LHCN-M2 (cell line): ENCODE measurements around the gene CDC14B. TPM values are rescaled to one million over a fixed set of nuclear protein-coding genes. Genes with fewer than 3 reads are reported as not detected.

Source experiments
- DNase-seq: peaks from one replicate; pipeline ENCODE4 v3.0.0-alpha.2; 2012; ENCODE audit warnings: low read depth
- total RNA-seq: library from RNA; depleted of rRNA; stranded (reverse); fragments of >200 nt; gene quantifications from 2 replicates; pipeline ENCODE4 v1.2.3, GENCODE V29; 2014

Gene CDC14B
- total RNA-seq, 1 experiment from 2014 or later, result 12.6 TPM

DNA sequence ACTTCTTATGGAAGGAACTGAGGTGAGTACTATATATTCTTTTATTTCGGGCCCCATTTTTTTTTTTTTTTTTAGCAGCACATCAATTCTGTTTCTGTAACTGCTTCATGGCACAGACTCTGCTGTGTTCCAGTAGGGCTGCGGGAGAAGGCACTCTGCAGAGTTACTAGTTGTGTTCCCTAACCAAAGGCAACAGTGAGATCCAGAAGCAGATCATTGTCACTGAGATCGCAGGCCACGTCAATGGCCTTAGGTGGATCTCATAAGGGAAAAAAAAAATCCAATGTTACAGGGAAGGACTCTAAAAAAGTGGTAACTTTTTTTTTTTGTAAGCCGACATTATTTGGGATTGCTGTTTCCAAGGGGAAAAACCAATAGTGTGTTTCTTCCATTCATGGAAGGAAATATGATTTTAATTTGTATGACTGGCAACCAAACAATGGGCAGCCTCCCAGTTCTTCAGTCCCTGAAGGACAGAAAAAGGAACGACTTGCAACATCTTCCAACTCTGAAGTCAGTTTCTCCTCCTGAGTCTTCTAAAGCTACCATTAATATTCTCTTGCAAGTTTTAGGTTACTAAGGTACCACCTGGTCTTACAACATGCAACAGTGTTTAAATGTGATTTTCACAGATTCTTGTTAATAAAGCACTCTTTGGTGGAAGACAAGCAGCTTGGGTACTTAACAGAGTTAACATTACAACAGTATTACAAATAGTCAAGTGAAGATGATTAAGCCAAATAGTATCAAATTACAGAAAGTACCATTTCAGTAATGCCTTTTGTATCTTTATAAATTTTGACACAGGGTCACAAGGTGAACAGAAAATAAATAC is 116.9 kb downstream of the CDC14B start:
- no peak for DNase-seq

- DNase-seq, result no peak
Observed at GRCh38 chr9:96501633-96502538, 117.8 kb downstream of the CDC14B start.

GRCh38 chr9:96500696-96501632 is 118.7 kb downstream of the CDC14B start:
- DNase-seq, result no peak

- no peak for DNase-seq
Observed at GRCh38 chr9:96499257-96499656, 120.4 kb downstream of the CDC14B start.

DNA sequence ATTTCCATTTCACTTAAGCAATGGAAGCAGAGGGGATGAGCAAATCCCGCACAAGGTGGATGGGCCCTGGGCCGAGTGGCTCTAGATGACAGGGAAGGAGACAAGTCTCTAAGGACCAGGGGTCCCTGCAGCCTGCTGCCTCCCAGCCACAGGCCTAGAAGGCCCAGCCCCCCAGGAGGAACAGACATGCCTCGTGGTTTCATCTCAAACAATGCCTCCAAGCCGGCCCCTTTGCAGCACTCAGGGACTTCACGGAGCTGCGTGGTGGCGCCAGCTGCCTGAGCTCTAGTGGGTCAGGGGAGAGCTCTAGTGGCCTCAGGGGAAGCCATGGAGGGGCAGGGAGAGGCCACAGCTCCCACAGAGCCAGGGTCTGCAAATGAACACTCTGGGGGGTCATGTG is 120.8 kb downstream of the CDC14B start:
- DNase-seq, result no peak

GRCh38 chr9:96497117-96497399 is 122.6 kb downstream of the CDC14B start:
- no peak for DNase-seq

- DNase-seq, result no peak
Observed at GRCh38 chr9:96496368-96497116, 123.1 kb downstream of the CDC14B start.

GRCh38 chr9:96495341-96495740 is 124.3 kb downstream of the CDC14B start:
- peak; percentile 73 for DNase-seq

DNA sequence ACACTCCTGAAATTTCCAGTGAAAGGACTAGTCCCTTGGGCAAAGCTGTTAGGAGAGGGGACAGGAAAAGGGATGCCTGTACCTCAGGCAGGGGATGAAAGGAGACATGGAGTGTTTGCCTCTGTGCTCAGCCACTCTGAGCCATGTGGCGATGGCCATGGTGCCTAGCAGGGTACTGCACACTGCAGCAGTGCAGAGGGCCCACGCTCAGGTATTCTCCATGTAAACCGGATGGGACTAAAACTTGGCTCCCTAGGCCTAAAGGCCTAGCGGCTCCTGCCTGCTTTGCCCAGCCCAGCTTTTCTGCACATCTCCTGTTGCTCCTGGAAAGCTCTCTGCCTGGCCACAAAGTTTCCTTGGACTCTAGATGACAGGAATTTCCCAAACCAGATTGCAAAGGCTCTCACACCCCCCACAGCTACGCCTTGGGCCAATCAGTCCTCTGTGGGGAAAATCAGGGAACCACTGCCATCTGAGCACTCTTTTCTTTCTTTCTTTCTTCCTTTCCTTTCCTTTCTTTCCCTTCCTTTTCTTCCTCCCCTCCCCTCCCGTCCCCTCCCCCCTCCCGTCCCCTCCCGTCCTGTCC is 125.3 kb downstream of the CDC14B start:
- DNase-seq, result no peak

- DNase-seq, result no peak
Observed at GRCh38 chr9:96493757-96494156, 125.9 kb downstream of the CDC14B start.

DNA sequence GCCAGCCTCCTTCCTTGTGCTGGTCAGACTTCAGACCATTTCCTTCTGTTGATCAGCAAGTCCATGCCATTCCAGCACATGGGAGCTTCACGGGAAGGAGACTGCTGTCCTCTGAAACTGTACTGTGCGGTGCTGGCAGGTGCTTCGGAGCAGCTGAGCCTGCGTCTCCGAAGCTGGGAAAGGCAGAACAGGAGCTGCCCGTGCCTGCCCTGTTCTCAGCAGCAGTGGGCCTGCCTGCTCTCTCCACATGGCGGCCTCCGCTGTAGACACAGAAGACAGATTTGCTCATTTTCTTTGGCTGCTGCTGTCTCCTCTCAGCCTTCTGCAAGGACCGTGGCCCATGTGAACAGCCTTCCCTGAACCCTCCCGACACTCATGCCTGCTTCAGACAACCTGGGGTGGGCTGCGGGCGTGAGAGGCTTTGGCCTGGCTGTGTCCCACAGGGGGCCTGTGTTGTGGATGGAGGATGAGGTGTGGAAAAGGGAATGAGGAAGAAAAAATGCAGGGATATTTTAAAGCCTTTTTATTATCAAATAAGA is 126.6 kb downstream of the CDC14B start:
- DNase-seq, result no peak

DNA sequence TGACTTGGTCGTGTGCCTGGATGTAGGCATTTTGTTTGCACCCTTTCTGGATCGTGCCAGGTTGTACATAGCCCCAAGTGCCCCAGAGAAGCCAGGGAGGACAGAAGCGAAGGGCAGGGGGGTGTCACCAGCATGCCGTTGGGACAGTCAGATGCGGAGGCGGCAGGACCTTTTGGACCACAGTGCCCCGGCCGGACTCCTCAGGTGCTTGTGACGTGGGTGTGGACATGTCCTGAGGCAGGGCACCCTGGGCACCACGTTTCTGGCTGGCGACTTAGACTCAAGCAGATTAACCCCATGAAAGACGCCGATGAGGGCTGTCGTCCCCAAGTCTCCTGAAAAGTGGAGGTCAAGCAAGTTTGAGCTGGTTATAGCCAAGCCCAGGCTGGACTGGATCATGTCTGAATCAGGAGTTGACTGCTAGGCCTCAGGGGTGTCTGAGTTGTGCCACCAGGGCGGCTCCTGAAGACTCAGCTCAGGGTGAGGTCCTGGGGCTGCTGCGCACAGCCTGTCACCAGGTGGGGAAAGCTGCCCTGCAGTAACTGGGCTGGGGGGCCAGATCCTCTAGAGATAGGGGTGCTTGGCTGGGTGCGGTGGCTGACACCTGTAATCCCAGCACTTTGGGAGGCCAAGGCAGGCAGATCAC is 127.6 kb downstream of the CDC14B start:
- DNase-seq, result no peak

DNA sequence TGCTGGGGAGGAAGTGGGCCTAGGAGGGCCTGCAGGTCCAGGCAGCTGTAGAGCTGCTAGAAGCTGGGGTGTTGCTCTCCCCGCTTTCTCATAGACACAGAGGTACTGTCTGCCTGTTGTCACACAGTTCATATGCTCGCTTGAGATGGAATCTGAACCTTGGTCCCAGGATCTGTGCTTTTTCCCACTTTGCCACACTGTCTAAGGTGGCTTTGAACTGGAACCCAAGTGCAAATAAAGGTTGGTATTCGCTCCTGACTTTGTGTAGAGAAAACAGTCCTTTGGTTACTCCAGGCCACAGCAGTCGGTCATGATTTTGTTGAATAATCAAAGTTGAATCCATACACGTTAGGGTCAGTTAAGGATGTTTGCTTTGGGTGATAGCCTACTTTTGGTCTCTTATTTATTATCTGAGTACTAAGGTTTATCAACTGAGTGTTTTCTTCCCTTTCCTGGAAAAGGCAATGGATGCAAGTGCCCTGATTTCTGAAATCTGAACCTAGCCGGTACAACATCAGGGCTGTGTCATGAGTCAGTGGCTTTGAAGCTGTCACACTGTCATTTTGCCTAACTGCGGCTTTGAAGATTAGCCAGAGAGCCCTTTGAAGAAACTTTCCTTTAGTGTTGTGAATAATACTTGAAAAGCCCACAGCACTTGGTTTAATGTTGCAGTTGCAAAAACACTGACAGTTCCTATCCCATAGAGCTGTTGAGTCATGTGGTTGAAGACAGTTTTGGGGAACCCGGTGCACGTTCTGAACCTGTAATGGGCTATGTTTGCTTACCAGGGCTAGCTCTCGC is 128.4 kb downstream of the CDC14B start:
- DNase-seq, result peak; percentile 46

DNA sequence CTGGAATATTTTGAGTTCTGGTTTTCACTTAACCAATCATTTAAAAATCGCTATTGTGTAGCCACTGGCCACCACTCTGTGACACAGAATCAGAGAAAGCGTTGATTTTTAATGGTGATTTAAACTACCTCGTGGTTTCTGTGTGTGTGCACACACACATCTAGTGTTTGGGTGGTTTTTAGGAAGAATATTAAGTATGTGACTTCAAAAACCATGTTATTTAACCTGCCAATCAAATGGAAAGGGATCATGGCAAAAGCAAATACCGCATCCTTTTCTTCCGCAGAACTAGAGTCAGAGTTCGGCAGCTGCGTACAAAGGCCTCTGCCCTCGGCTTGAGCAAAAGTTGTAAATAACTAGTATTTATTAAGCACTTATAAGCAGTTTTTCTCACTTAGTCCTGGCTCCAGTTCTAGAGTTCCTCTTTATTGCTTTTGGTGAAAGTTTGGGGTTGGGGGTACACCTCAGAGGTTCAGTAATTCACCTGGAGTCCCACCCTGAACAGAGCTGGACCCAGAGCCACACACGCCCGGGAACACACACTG is 129.0 kb downstream of the CDC14B start:
- DNase-seq, result no peak

GRCh38 chr9:96489482-96489979 is 130.1 kb downstream of the CDC14B start:
- no peak for DNase-seq

- no peak for DNase-seq
Observed at GRCh38 chr9:96487949-96488348, 131.7 kb downstream of the CDC14B start.

GRCh38 chr9:96487029-96487396 is 132.6 kb downstream of the CDC14B start:
- no peak for DNase-seq

- DNase-seq, result peak; percentile 82
Observed at GRCh38 chr9:96486386-96487028, 133.1 kb downstream of the CDC14B start.
